ENCODE results near the gene MBTPS1. TPM values are rescaled to one million over a fixed set of nuclear protein-coding genes. Genes with fewer than 3 reads are reported as not detected.

Gene MBTPS1
- polyA plus RNA-seq, 2 of the 4 experiments (the other 2 are of a cell fraction), result 50.3 to 88.4 TPM

DNA sequence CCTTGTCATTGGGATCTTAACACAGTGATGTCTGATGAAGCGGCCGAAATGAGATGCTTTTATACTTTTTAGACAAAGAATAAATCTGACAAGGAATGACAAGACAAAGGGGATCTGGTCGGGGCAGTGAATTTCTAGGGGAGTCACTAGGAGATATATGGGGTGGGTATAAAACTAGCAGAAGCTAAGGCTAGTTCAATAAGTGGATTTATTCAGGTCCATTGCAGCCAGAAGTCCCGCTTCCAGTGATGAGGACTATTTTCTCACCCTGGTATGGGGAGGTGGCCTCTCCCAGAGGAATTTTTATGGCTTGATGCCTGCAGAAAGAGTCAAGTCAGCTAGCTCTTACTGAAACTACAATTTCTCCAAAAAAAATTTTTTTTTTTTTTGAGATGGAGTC is 98.0 kb downstream of the MBTPS1 start:
- Histone ChIP-seq H3K27ac (no peak overlapping the region), H3K4me2 (no peak overlapping the region), H3K4me3 (no peak overlapping the region), H3K9me3 (peaks cover 27% of the 10 kb centered on the region), H3K4me1 (peaks cover 5% of the 10 kb centered on the region; the same call in 1 of the 3 replicates)
- FAIRE-seq (no peak), DNase-seq (ENCODE audit: low read depth in 1 of 2, low spot score in 1 of 2) (no peak), ATAC-seq (no peak)
- ChIA-PET CTCF (interaction anchor here (2.0 kb wide), 1 partner anchor 62 kb away, joined by 5 read pairs; no protein-coding TSS in a partner anchor), POLR2A (no interaction called here)
- 62% methylated on average over 4 of the region's 4 CpGs for WGBS (ENCODE audit: missing lambda C conversion rate)
- TF ChIP-seq, protein P1, sequence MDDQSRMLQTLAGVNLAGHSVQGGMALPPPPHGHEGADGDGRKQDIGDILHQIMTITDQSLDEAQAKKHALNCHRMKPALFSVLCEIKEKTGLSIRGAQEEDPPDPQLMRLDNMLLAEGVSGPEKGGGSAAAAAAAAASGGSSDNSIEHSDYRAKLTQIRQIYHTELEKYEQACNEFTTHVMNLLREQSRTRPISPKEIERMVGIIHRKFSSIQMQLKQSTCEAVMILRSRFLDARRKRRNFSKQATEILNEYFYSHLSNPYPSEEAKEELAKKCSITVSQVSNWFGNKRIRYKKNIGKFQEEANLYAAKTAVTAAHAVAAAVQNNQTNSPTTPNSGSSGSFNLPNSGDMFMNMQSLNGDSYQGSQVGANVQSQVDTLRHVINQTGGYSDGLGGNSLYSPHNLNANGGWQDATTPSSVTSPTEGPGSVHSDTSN (IDR thresholded peaks at IDR 0.05), result no peak
- TF ChIP-seq EP300 (IDR thresholded peaks at IDR 0.05) (no peak), ESRRA (IDR thresholded peaks at IDR 0.05; ENCODE audit: borderline replicate concordance, low read length) (no peak), RFX5 (IDR thresholded peaks at IDR 0.05) (no peak), CEBPB (IDR thresholded peaks at IDR 0.05) (no peak), SREBF2 (IDR thresholded peaks at IDR 0.05) (no peak), KDM1A (IDR thresholded peaks at IDR 0.05; ENCODE audit: low read depth) (no peak), CBX8 (IDR thresholded peaks at IDR 0.05) (no peak), EHMT2 (IDR thresholded peaks at IDR 0.05; ENCODE audit: low read depth) (no peak), RARB (CRISPR knock-in tag; IDR thresholded peaks at IDR 0.05) (no peak), KDM5A (IDR thresholded peaks at IDR 0.05) (no peak), ZNF302 (CRISPR knock-in tag; IDR thresholded peaks at IDR 0.05) (no peak), MYC (IDR thresholded peaks at IDR 0.05; ENCODE audit: borderline replicate concordance, low read length) (no peak), CBX2 (IDR thresholded peaks at IDR 0.05; ENCODE audit: borderline replicate concordance, low read depth) (no peak), SMC3 (IDR thresholded peaks at IDR 0.05) (no peak), NFE2L2 (conservative IDR thresholded peaks at IDR 0.05; ENCODE audit: low read length) (no peak)
- TF ChIP-seq, protein P2, sequence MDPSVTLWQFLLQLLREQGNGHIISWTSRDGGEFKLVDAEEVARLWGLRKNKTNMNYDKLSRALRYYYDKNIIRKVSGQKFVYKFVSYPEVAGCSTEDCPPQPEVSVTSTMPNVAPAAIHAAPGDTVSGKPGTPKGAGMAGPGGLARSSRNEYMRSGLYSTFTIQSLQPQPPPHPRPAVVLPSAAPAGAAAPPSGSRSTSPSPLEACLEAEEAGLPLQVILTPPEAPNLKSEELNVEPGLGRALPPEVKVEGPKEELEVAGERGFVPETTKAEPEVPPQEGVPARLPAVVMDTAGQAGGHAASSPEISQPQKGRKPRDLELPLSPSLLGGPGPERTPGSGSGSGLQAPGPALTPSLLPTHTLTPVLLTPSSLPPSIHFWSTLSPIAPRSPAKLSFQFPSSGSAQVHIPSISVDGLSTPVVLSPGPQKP (IDR thresholded peaks at IDR 0.05; ENCODE audit: low read depth, low read length), result no peak
- TF ChIP-seq, protein P3, sequence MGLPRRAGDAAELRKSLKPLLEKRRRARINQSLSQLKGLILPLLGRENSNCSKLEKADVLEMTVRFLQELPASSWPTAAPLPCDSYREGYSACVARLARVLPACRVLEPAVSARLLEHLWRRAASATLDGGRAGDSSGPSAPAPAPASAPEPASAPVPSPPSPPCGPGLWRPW (IDR thresholded peaks at IDR 0.05), result no peak
- TF ChIP-seq, protein P4, sequence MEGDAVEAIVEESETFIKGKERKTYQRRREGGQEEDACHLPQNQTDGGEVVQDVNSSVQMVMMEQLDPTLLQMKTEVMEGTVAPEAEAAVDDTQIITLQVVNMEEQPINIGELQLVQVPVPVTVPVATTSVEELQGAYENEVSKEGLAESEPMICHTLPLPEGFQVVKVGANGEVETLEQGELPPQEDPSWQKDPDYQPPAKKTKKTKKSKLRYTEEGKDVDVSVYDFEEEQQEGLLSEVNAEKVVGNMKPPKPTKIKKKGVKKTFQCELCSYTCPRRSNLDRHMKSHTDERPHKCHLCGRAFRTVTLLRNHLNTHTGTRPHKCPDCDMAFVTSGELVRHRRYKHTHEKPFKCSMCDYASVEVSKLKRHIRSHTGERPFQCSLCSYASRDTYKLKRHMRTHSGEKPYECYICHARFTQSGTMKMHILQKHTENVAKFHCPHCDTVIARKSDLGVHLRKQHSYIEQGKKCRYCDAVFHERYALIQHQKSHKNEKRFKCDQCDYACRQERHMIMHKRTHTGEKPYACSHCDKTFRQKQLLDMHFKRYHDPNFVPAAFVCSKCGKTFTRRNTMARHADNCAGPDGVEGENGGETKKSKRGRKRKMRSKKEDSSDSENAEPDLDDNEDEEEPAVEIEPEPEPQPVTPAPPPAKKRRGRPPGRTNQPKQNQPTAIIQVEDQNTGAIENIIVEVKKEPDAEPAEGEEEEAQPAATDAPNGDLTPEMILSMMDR (IDR thresholded peaks at IDR 0.05), result no peak

DNA sequence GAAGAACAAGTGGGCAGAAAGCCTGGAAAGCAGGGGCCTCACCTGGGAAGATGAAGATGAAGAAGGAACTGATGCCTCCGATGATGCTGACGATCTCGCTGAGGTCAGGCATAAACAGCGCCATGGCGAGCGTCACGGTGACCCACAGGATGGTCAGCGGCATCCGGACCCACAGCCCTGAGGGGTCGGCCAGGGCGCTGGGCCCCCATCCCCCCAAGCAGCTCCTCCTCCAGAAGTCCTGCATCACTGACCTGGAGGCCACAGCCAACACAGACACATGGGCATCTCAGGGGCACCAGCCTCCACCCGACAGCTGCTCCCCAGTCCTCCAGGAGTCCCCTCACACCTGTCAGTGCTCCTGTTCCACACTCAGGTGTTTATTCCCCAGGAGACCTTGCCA is 100.3 kb downstream of the MBTPS1 start:
- Histone ChIP-seq H3K4me1 (peaks cover 8% of the 10 kb centered on the region; the same call in 1 of the 3 replicates), H3K4me2 (no peak overlapping the region), H3K9me3 (peaks cover 14% of the 10 kb centered on the region; the same call in 2 of the 3 replicates), H3K4me3 (no peak overlapping the region), H3K27ac (no peak overlapping the region)
- WGBS (ENCODE audit: missing lambda C conversion rate), result 79% methylated on average over 12 of the region's 12 CpGs
- no peak for ATAC-seq
- no peak for DNase-seq (ENCODE audit: low read depth in 1 of 2, low spot score in 1 of 2)
- FAIRE-seq, result no peak
- CTCF ChIA-PET, result interaction anchor here (1.3 to 1.8 kb wide), 3 partner anchors 9 to 49 kb away, joined by 3 to 8 read pairs (median 7); no protein-coding TSS in a partner anchor
- POLR2A ChIA-PET, result no interaction called here
- TF ChIP-seq, protein P2 (IDR thresholded peaks at IDR 0.05; ENCODE audit: low read depth, low read length), result no peak
- no peak for TF ChIP-seq EHF (CRISPR knock-in tag; IDR thresholded peaks at IDR 0.05)
- TF ChIP-seq CHD2 (IDR thresholded peaks at IDR 0.05; ENCODE audit: low read length, partially characterized antibody), result no peak
- no peak for TF ChIP-seq BHLHE40 (IDR thresholded peaks at IDR 0.05; ENCODE audit: low read depth, low read length)
